ENCODE measurements around the gene RGS7. TPM values are rescaled to one million over a fixed set of nuclear protein-coding genes. Genes with fewer than 3 reads are reported as not detected.
A peak's percentile ranks its signal among the peaks of the same experiment; 100 is the strongest.

The RGS7 gene
- total and polyA plus RNA-seq, 2 donors from 2014 or later: 3.6 TPM; not detected in 1

DNA sequence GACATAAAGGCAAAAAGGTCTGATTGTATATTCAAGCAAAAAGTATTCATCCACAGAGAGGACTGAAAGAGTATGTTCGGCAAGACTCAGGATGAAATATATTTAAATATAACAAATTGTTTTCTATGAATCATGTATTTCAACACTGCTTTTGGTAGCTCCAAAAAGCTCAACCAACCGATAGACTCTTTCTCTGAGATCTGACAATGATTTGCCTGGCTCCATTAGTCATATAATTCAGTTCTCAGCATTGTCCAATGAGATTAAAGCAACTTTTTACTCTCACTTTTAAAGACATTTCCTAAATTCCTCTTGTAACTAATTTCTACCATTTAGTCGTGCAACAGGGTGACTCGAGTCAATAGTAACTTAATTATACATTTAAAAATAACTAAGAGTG is 426.0 kb downstream of the RGS7 start:
- H3K4me1 ChIP-seq (ENCODE audit: control insufficient read depth in 2 of 3, insufficient read depth in 2 of 3, low read depth in 1 of 3, low read length in 3 of 3): no peaks in the 10 kb centered on the region
- H3K36me3 ChIP-seq (ENCODE audit: control insufficient read depth in 2 of 3, insufficient read depth in 3 of 3, low read length in 3 of 3): no peaks in the 10 kb centered on the region
- no peak for FAIRE-seq
- no peaks in the 10 kb centered on the region for H3K9me3 ChIP-seq (ENCODE audit: control insufficient read depth in 2 of 3, insufficient read depth in 1 of 3, low read length in 3 of 3)
- no peak overlapping the region for H3K9ac ChIP-seq (ENCODE audit: low read length in 3 of 3)
- TF ChIP-seq, protein P1, sequence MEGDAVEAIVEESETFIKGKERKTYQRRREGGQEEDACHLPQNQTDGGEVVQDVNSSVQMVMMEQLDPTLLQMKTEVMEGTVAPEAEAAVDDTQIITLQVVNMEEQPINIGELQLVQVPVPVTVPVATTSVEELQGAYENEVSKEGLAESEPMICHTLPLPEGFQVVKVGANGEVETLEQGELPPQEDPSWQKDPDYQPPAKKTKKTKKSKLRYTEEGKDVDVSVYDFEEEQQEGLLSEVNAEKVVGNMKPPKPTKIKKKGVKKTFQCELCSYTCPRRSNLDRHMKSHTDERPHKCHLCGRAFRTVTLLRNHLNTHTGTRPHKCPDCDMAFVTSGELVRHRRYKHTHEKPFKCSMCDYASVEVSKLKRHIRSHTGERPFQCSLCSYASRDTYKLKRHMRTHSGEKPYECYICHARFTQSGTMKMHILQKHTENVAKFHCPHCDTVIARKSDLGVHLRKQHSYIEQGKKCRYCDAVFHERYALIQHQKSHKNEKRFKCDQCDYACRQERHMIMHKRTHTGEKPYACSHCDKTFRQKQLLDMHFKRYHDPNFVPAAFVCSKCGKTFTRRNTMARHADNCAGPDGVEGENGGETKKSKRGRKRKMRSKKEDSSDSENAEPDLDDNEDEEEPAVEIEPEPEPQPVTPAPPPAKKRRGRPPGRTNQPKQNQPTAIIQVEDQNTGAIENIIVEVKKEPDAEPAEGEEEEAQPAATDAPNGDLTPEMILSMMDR (IDR thresholded peaks at IDR 0.05; ENCODE audit: borderline replicate concordance, extremely low read depth, insufficient read depth): no peak
- H3K27ac ChIP-seq (ENCODE audit: low read depth in 2 of 2, low read length in 2 of 2): no peak overlapping the region
- no peak for DNase-seq
- intact Hi-C loops (cut with DNase I): no loop called here
- no peaks in the 10 kb centered on the region for H3K27me3 ChIP-seq (ENCODE audit: control insufficient read depth, insufficient read depth, low read length)
- no peak overlapping the region for H3K4me3 ChIP-seq (ENCODE audit: low read length in 3 of 3)

DNA sequence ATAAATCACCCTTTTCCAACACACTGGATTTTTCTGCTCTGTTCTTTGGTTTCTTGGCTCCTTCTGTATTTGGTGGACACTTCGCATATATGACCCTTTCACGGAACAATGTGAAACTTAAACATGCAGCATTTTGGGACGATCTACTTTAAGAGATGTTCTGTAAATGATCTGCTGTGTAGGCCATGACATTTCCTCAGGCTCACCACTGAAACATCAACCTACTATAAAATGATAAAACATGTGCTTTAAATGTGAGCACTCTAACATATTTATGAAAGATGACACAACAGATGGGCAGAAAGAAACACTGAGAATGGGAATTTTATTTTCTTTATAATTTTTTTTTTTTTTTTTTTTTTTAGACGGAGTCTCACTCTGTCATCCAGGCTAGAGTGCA is 428.7 kb downstream of the RGS7 start:
- FAIRE-seq (no peak), DNase-seq (no peak)
- H3K36me3 ChIP-seq (ENCODE audit: control insufficient read depth in 2 of 3, insufficient read depth in 3 of 3, low read length in 3 of 3): no peaks in the 10 kb centered on the region
- H3K9me3 ChIP-seq (ENCODE audit: control insufficient read depth in 2 of 3, insufficient read depth in 1 of 3, low read length in 3 of 3): no peaks in the 10 kb centered on the region
- H3K27ac ChIP-seq (ENCODE audit: low read depth in 2 of 2, low read length in 2 of 2): no peak overlapping the region
- intact Hi-C loops (cut with DNase I): no loop called here
- TF ChIP-seq, protein P1 (IDR thresholded peaks at IDR 0.05; ENCODE audit: borderline replicate concordance, extremely low read depth, insufficient read depth): no peak
- no peak overlapping the region for H3K4me3 ChIP-seq (ENCODE audit: low read length in 3 of 3)
- no peak overlapping the region for H3K9ac ChIP-seq (ENCODE audit: low read length in 3 of 3)
- H3K4me1 ChIP-seq (ENCODE audit: control insufficient read depth in 2 of 3, insufficient read depth in 2 of 3, low read depth in 1 of 3, low read length in 3 of 3): no peaks in the 10 kb centered on the region
- no peaks in the 10 kb centered on the region for H3K27me3 ChIP-seq (ENCODE audit: control insufficient read depth, insufficient read depth, low read length)

DNA sequence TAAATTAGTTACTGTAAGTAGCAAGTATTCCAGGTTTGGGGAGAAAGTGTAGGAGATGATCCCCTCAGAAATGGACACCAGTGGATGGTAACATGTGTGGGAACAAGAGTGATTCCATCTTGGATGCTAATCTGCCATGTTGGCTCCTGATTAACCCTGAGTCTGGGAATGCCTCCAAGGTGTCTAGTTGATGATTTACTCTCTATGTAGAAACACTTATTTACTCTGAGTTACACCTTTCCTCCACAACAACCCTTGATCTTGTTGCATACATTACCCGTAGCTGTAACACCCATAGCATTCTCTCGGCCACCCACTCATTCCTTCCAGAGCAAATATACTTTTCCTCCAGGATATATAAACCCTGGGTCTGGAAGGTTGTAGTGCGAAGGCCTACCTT is 429.2 kb downstream of the RGS7 start:
- Histone ChIP-seq H3K4me1 (ENCODE audit: control insufficient read depth in 2 of 3, insufficient read depth in 2 of 3, low read depth in 1 of 3, low read length in 3 of 3) (no peaks in the 10 kb centered on the region), H3K4me3 (ENCODE audit: low read length in 3 of 3) (no peak overlapping the region), H3K27ac (ENCODE audit: low read depth in 2 of 2, low read length in 2 of 2) (no peak overlapping the region), H3K27me3 (ENCODE audit: control insufficient read depth, insufficient read depth, low read length) (no peaks in the 10 kb centered on the region), H3K36me3 (ENCODE audit: control insufficient read depth in 2 of 3, insufficient read depth in 3 of 3, low read length in 3 of 3) (no peaks in the 10 kb centered on the region), H3K9me3 (ENCODE audit: control insufficient read depth in 2 of 3, insufficient read depth in 1 of 3, low read length in 3 of 3) (no peaks in the 10 kb centered on the region), H3K9ac (ENCODE audit: low read length in 3 of 3) (no peak overlapping the region)
- intact Hi-C loops (cut with DNase I): no loop called here
- FAIRE-seq: no peak
- peak in 2 of 5 donors; percentile 19 to 55 for DNase-seq
- TF ChIP-seq, protein P1 (IDR thresholded peaks at IDR 0.05; ENCODE audit: borderline replicate concordance, extremely low read depth, insufficient read depth): no peak

DNA sequence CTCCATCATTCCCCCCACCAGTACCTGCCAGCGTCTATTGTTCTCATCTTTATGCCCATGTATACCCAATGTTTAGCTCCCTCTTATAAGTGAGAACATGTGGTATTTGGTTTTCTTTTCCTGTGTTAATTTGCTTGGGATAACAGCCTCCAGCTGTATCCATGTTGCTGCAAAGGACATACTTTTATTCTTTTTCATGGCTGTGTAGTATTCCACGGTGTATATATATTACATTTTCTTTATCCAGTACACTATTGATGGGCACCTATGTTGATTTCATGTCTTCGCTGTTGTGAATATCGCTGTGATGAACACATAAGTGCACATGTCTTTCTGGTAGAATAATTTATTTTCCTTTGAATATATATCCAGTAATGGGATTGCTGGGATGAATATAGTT is 431.7 kb downstream of the RGS7 start:
- FAIRE-seq: no peak
- TF ChIP-seq, protein P1 (IDR thresholded peaks at IDR 0.05; ENCODE audit: borderline replicate concordance, extremely low read depth, insufficient read depth): no peak
- no peaks in the 10 kb centered on the region for H3K4me1 ChIP-seq (ENCODE audit: control insufficient read depth in 2 of 3, insufficient read depth in 2 of 3, low read depth in 1 of 3, low read length in 3 of 3)
- H3K9me3 ChIP-seq (ENCODE audit: control insufficient read depth in 2 of 3, insufficient read depth in 1 of 3, low read length in 3 of 3): no peaks in the 10 kb centered on the region
- no peak overlapping the region for H3K9ac ChIP-seq (ENCODE audit: low read length in 3 of 3)
- H3K27me3 ChIP-seq (ENCODE audit: control insufficient read depth, insufficient read depth, low read length): no peaks in the 10 kb centered on the region
- no peak overlapping the region for H3K27ac ChIP-seq (ENCODE audit: low read depth in 2 of 2, low read length in 2 of 2)
- intact Hi-C loops (cut with DNase I): no loop called here
- DNase-seq: no peak
- no peaks in the 10 kb centered on the region for H3K36me3 ChIP-seq (ENCODE audit: control insufficient read depth in 2 of 3, insufficient read depth in 3 of 3, low read length in 3 of 3)
- H3K4me3 ChIP-seq (ENCODE audit: low read length in 3 of 3): no peak overlapping the region
